ENCODE measurements around the gene SMARCA4. TPM values are rescaled to one million over a fixed set of nuclear protein-coding genes. Genes with fewer than 3 reads are reported as not detected.

Gene SMARCA4
- total RNA-seq, 1 experiment from 2014 or later: 36.2 TPM

- no peaks in the 10 kb centered on the region for H3K9me3 ChIP-seq (ENCODE audit: control insufficient read depth, insufficient read depth, low read depth, low read length)
- no peak overlapping the region for H3K4me3 ChIP-seq (ENCODE audit: low read depth in 2 of 2, low read length in 2 of 2)
- intact Hi-C loops (cut with micrococcal nuclease; ENCODE audit: unreplicated experiment) (no loop called here), in situ Hi-C loops (cut with HindIII; ENCODE audit: low pct_unique_long_range_greater_than_20kb, low sequenced_read_pairs) (no loop called here)
- no peaks in the 10 kb centered on the region for H3K27me3 ChIP-seq (ENCODE audit: control insufficient read depth, insufficient read depth, low read length)
- no peak for TF ChIP-seq POLR2AphosphoS5 (IDR thresholded peaks at IDR 0.05; ENCODE audit: low read depth, low read length)
- no peak for TF ChIP-seq CTCF (IDR thresholded peaks at IDR 0.05)
- no peak for TF ChIP-seq SIN3A (IDR thresholded peaks at IDR 0.05; ENCODE audit: borderline replicate concordance, insufficient read depth, low read depth, low read length)
- no peak for TF ChIP-seq REST (IDR thresholded peaks at IDR 0.05; ENCODE audit: insufficient read depth in 1 of 2, low read depth in 2 of 2, low read length in 1 of 2)
- TF ChIP-seq TCF7L2 (IDR thresholded peaks at IDR 0.05; ENCODE audit: low read depth, low read length): no peak
- no TSS peak for BruUV-seq (replicated peaks)
- DNase-seq (ENCODE audit: low read depth, low spot score) (no peak), ATAC-seq (no peak)
- no peaks in the 10 kb centered on the region for H3K4me1 ChIP-seq (ENCODE audit: control insufficient read depth, insufficient read depth, low read length)
- H3K36me3 ChIP-seq (ENCODE audit: control insufficient read depth, insufficient read depth, low read length): peaks cover 2% of the 10 kb centered on the region; the same call in 1 of the 2 replicates
- CTCF ChIA-PET: interaction anchor here (0.6 kb wide), 1 partner anchor 21 kb away, joined by 3 read pairs; no protein-coding TSS in a partner anchor
- H3K27ac ChIP-seq (ENCODE audit: low read length): no peak overlapping the region
- POLR2A ChIA-PET: interaction anchor here (0.5 kb wide), 1 partner anchor 98 kb away, joined by 7 read pairs; no protein-coding TSS in a partner anchor
Measured at GRCh38 chr19:10998045-10998533, 37.3 kb downstream of the SMARCA4 start.

- BruUV-seq (replicated peaks): no TSS peak
- peaks cover 2% of the 10 kb centered on the region; the same call in 1 of the 2 replicates for H3K36me3 ChIP-seq (ENCODE audit: control insufficient read depth, insufficient read depth, low read length)
Measured at GRCh38 chr19:10998666-10999065, 37.8 kb downstream of the SMARCA4 start.

More at GRCh38 chr19:10998666-10999065, 37.8 kb downstream of the SMARCA4 start:
- no peak for ATAC-seq
- CTCF ChIA-PET: interaction anchor here (0.6 kb wide), 1 partner anchor 22 kb away, joined by 3 read pairs; no protein-coding TSS in a partner anchor
- no peak for DNase-seq (ENCODE audit: low read depth, low spot score)
- TF ChIP-seq CTCF (IDR thresholded peaks at IDR 0.05) (no peak), SIN3A (IDR thresholded peaks at IDR 0.05; ENCODE audit: borderline replicate concordance, insufficient read depth, low read depth, low read length) (no peak), POLR2AphosphoS5 (IDR thresholded peaks at IDR 0.05; ENCODE audit: low read depth, low read length) (no peak), REST (IDR thresholded peaks at IDR 0.05; ENCODE audit: insufficient read depth in 1 of 2, low read depth in 2 of 2, low read length in 1 of 2) (no peak), TCF7L2 (IDR thresholded peaks at IDR 0.05; ENCODE audit: low read depth, low read length) (no peak)
- POLR2A ChIA-PET: interaction anchor here (0.5 kb wide), 1 partner anchor 98 kb away, joined by 7 read pairs; no protein-coding TSS in a partner anchor
- H3K4me1 ChIP-seq (ENCODE audit: control insufficient read depth, insufficient read depth, low read length): no peaks in the 10 kb centered on the region
- no peaks in the 10 kb centered on the region for H3K9me3 ChIP-seq (ENCODE audit: control insufficient read depth, insufficient read depth, low read depth, low read length)
- intact Hi-C loops (cut with micrococcal nuclease; ENCODE audit: unreplicated experiment) (no loop called here), in situ Hi-C loops (cut with HindIII; ENCODE audit: low pct_unique_long_range_greater_than_20kb, low sequenced_read_pairs) (no loop called here)
- H3K4me3 ChIP-seq (ENCODE audit: low read depth in 2 of 2, low read length in 2 of 2): no peak overlapping the region
- no peak overlapping the region for H3K27ac ChIP-seq (ENCODE audit: low read length)
- H3K27me3 ChIP-seq (ENCODE audit: control insufficient read depth, insufficient read depth, low read length): no peaks in the 10 kb centered on the region

All from Panc1 (cell line).